Measurements from ENCODE around the gene ATG3. TPM values are rescaled to one million over a fixed set of nuclear protein-coding genes. Genes with fewer than 3 reads are reported as not detected.

ATG3 gene
- total RNA-seq, 1 experiment from 2014 or later: 59.3 TPM

- Histone ChIP-seq H4K20me1 (ENCODE audit: control insufficient read depth, insufficient read depth, insufficient read length) (no peaks in the 10 kb centered on the region), H3K56ac (ENCODE audit: insufficient read length, low read depth, low read length) (no peak overlapping the region), H2AFZ (ENCODE audit: low read length) (no peak overlapping the region), H3K23ac (ENCODE audit: insufficient read length, low read depth, low read length) (no peak overlapping the region), H2BK12ac (ENCODE audit: insufficient read length, low read depth, low read length) (no peak overlapping the region), H3K14ac (ENCODE audit: insufficient read depth, low read length) (no peak overlapping the region), H3K4me1 (ENCODE audit: insufficient read depth, low read length) (no peaks in the 10 kb centered on the region), H2BK20ac (ENCODE audit: low read depth, low read length, poor library complexity, severe bottlenecking) (no peak overlapping the region), H4K91ac (ENCODE audit: insufficient read length, low read depth, low read length) (no peak overlapping the region), H3T11ph (ENCODE audit: low read length) (no peak overlapping the region), H3K18ac (ENCODE audit: insufficient read length, low read depth, low read length) (no peak overlapping the region), H4K8ac (replicated peaks; ENCODE audit: insufficient read length, low read depth, low read length) (no peak overlapping the region), H2BK120ac (ENCODE audit: low read depth, low read length, poor library complexity, severe bottlenecking) (no peak overlapping the region), H3K79me1 (ENCODE audit: insufficient read depth, low read depth, low read length, poor library complexity, severe bottlenecking) (no peaks in the 10 kb centered on the region), H3K27me3 (ENCODE audit: insufficient read depth, low read length) (no peaks in the 10 kb centered on the region), H2AK5ac (ENCODE audit: insufficient read length, low read length) (no peak overlapping the region), H4K5ac (ENCODE audit: insufficient read length, low read depth, low read length) (no peak overlapping the region), H3K79me2 (ENCODE audit: insufficient read depth, low read length) (no peaks in the 10 kb centered on the region), H3K23me2 (ENCODE audit: insufficient read length, low read depth, low read length, poor library complexity, severe bottlenecking) (no peaks in the 10 kb centered on the region), H2BK5ac (ENCODE audit: insufficient read length, low read length) (no peak overlapping the region), H2BK15ac (ENCODE audit: low read depth, low read length) (no peak overlapping the region), H3K4me2 (ENCODE audit: insufficient read depth, insufficient read length, low read length) (no peak overlapping the region), H3K4ac (ENCODE audit: low read depth, low read length) (no peak overlapping the region), H3K27ac (ENCODE audit: insufficient read length, low read depth, low read length) (no peak overlapping the region), H3K9me3 (ENCODE audit: control insufficient read depth, low read depth, low read length) (no peaks in the 10 kb centered on the region), H3K9ac (ENCODE audit: extremely low read depth, insufficient read length, low read length) (no peak overlapping the region)
- no peaks in the 10 kb centered on the region for H3K27me3 Mint-ChIP-seq (ENCODE audit: low read depth)
- H3K4me1 Mint-ChIP-seq: peaks cover 3 to 24% of the 10 kb centered on the region in 2 experiments; a peak in 3 of 4 replicates
- peak; percentile 28 for DNase-seq
- H3K9me3 Mint-ChIP-seq: no peaks in the 10 kb centered on the region
- WGBS (ENCODE audit: extremely low coverage, insufficient read length, low lambda C conversion rate): no CpG with 5 or more reads among the region's 2 CpGs
- H3K36me3 Mint-ChIP-seq (ENCODE audit: insufficient read depth in 1 of 3, low read depth in 3 of 3): peaks cover 0 to 31% (median 25%) of the 10 kb centered on the region in 3 experiments; a peak in 5 of 7 replicates
- TF ChIP-seq CTCF (conservative IDR thresholded peaks at IDR 0.05): peak; percentile 75
- H3K27ac Mint-ChIP-seq: no peak overlapping the region
- no peak overlapping the region for H3K4me3 Mint-ChIP-seq
Observed at GRCh38 chr3:112582244-112582874, 20.6 kb upstream of the ATG3 start.

Data from H9 (cell line).